Naive thymus-derived CD8-positive, alpha-beta T cell (primary cell): ENCODE measurements around the gene DEGS2. TPM values are rescaled to one million over a fixed set of nuclear protein-coding genes. Genes with fewer than 3 reads are reported as not detected.

Experiments
- ATAC-seq, 2 donors: fragments of 150-1000 bp; cut with Tn5 transposase in 1 of 2; sonication (Bioruptor Pico), chemical (Tn5 transposase) in 1 of 2; 1 replicate in 1 of 2; 2 replicates in 1 of 2; pipeline ENCODE4 v1.10.0; 2021; ENCODE audit warnings: mild to moderate bottlenecking in 2 of 2, moderate library complexity in 2 of 2
- POLR2A ChIA-PET: fragments of 350-600 bp; sonication (Branson Sonifier 250); formaldehyde crosslinking; loops from one replicate; lab custom pipeline; 2021; ENCODE audit warnings: antibody characterized with exemption; lab: Charles Lee
- DNase-seq, 10 donors: peaks; one replicate each; pipeline versions ENCODE4 v3.0.0 to v3.0.0-alpha.2; 2020 to 2022
- H3K27ac Mint-ChIP-seq, 10 donors: one replicate each; pipeline ENCODE4 v1.8.0; 2020 to 2022; ENCODE audit warnings: mild to moderate bottlenecking in 10 of 10, mixed read lengths in 10 of 10, moderate library complexity in 4 of 10, inconsistent platforms in 1 of 10
- H3K27me3 Mint-ChIP-seq, 5 donors: one replicate each; pipeline ENCODE4 v1.8.0; 2021 to 2022; ENCODE audit warnings: mixed read lengths in 5 of 5
- H3K36me3 Mint-ChIP-seq, 3 donors: one replicate each; pipeline ENCODE4 v1.8.0; 2020 to 2022; ENCODE audit warnings: mixed read lengths in 3 of 3, mild to moderate bottlenecking in 2 of 3, inconsistent platforms in 1 of 3
- H3K4me1 Mint-ChIP-seq, 4 donors: one replicate each; pipeline ENCODE4 v1.8.0; 2021 to 2022; ENCODE audit warnings: mixed read lengths in 4 of 4
- H3K4me3 Mint-ChIP-seq, 10 donors: one replicate each; pipeline ENCODE4 v1.8.0; 2020 to 2022; ENCODE audit warnings: mild to moderate bottlenecking in 10 of 10, mixed read lengths in 10 of 10, moderate library complexity in 6 of 10, inconsistent platforms in 1 of 10
- H3K9me3 Mint-ChIP-seq, 9 donors: one replicate each; pipeline ENCODE4 v1.8.0; 2020 to 2022; ENCODE audit warnings: mixed read lengths in 9 of 9, mild to moderate bottlenecking in 3 of 9, inconsistent platforms in 1 of 9, moderate library complexity in 1 of 9
- polyA plus RNA-seq, 3 donors: library from polyadenylated mRNA; unstranded; fragments of 300-500 nt; fragmentation: Illumina TruSeq; gene quantifications; one replicate each; pipeline ENCODE4 v1.2.3, GENCODE V29; 2021
- total RNA-seq, 8 experiments: library from RNA in 2 of 8; stranded (reverse) in 2 of 8; gene quantifications; one replicate each; pipeline ENCODE4 v1.2.3 and lab custom pipeline; 2021 to 2026

The DEGS2 gene
- total and polyA plus RNA-seq, 5 experiments from 2014 or later: 0.39 to 1.1 (median 0.75) TPM; not detected in 1

DNA sequence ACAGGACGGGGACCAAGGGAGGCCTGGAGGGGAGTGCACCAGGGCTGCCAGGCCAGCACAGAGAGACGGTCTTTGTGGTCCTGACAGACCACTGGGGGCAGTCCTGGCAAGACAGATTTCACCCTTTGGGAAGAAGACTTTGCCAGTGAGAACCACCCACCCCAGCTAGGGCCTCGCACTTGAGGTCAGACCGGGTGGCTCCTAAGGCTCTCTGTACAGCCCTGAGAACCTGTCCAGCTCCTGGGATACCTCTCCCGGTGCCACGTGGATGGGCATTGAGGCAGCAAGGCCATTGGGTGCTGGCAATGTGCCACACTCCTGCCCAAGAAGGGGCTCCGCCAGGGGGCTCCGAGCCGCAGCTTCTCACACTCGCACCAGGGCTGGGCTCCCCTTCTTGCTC, 42.4 kb downstream of the DEGS2 start:
- DNase-seq: no peak
- POLR2A ChIA-PET: interaction anchor here (0.5 to 59.1 kb wide), 3 partner anchors 11 to 71 kb away, joined by 4 to 2215 read pairs (median 5); partner anchors contain the start of gene EVL
- Mint-ChIP-seq H3K9me3 (no peaks in the 10 kb centered on the region), H3K27ac (peak overlapping the region in 9 of 10 donors; percentile 43 to 93 (median 88)), H3K4me1 (peaks cover 33 to 60% (median 49%) of the 10 kb centered on the region in 4 donors), H3K36me3 (peaks cover 0 to 86% (median 4%) of the 10 kb centered on the region in 3 donors), H3K4me3 (no peak overlapping the region), H3K27me3 (no peaks in the 10 kb centered on the region)
- ATAC-seq: no peak

GRCh38 chr14:100116134-100116533, 43.3 kb downstream of the DEGS2 start:
- Mint-ChIP-seq H3K4me1 (peaks cover 34 to 57% (median 54%) of the 10 kb centered on the region in 4 donors), H3K4me3 (no peak overlapping the region), H3K27ac (peak overlapping the region; percentile 16 to 93 (median 82)), H3K9me3 (no peaks in the 10 kb centered on the region), H3K27me3 (no peaks in the 10 kb centered on the region), H3K36me3 (peaks cover 0 to 89% (median 4%) of the 10 kb centered on the region in 3 donors)
- no peak for ATAC-seq
- no peak for DNase-seq
- POLR2A ChIA-PET: interaction anchor here (1.6 to 59.1 kb wide), 2 partner anchors 10 to 42 kb away, joined by 4 to 2215 read pairs; partner anchors contain the start of gene EVL

DNA sequence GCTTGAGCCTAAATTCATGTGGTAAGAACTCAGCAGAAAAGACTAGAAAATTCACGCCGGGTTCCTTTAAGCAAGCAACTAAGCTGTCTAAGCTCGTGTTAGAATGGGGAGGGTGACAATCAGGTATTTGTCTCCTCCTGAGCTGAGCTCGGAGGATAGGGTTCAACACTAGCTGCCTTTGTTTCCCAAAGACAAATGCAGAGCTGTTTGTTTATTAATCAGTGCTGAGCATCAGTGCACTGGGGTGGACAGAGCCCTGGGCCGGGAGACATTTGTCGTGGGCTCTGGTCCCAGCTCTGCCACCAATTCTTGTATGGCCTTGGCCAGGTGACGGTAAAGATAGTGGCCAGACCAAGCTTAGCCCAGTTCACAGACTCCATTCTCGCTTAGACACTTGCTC, 43.7 kb downstream of the DEGS2 start:
- H3K9me3 Mint-ChIP-seq: no peaks in the 10 kb centered on the region
- no peak for ATAC-seq
- no peak overlapping the region for H3K4me3 Mint-ChIP-seq
- H3K4me1 Mint-ChIP-seq: peaks cover 34 to 59% (median 53%) of the 10 kb centered on the region in 4 donors
- H3K27me3 Mint-ChIP-seq: no peaks in the 10 kb centered on the region
- DNase-seq: no peak
- peak overlapping the region; percentile 25 to 92 (median 65) for H3K27ac Mint-ChIP-seq
- H3K36me3 Mint-ChIP-seq: peaks cover 0 to 91% (median 4%) of the 10 kb centered on the region in 3 donors
- POLR2A ChIA-PET: interaction anchor here (1.6 to 59.1 kb wide), 2 partner anchors 10 to 42 kb away, joined by 4 to 2215 read pairs; partner anchors contain the start of gene EVL

- Mint-ChIP-seq H3K27me3 (no peaks in the 10 kb centered on the region), H3K9me3 (no peaks in the 10 kb centered on the region), H3K27ac (peak overlapping the region in 8 of 10 donors; percentile 25 to 92 (median 51)), H3K36me3 (peaks cover 0 to 91% (median 4%) of the 10 kb centered on the region in 3 donors), H3K4me3 (no peak overlapping the region), H3K4me1 (peaks cover 32 to 59% (median 53%) of the 10 kb centered on the region in 4 donors)
- no peak for ATAC-seq
- no peak for DNase-seq
- POLR2A ChIA-PET: interaction anchor here (1.6 to 59.1 kb wide), 2 partner anchors 9 to 41 kb away, joined by 4 to 2215 read pairs; partner anchors contain the start of gene EVL
These were observed 44.2 kb downstream of the DEGS2 start for GRCh38 chr14:100115236-100115635.

- H3K36me3 Mint-ChIP-seq: peaks cover 0 to 91% (median 5%) of the 10 kb centered on the region in 3 donors
- no peak for ATAC-seq
- peak overlapping the region in 9 of 10 donors; percentile 49 to 96 (median 89) for H3K27ac Mint-ChIP-seq
- peak in 1 of 10 donors; percentile 9 for DNase-seq
- POLR2A ChIA-PET: interaction anchor here (1.6 to 59.1 kb wide), 2 partner anchors 8 to 40 kb away, joined by 4 to 2215 read pairs; partner anchors contain the start of gene EVL
- no peak overlapping the region for H3K4me3 Mint-ChIP-seq
- no peaks in the 10 kb centered on the region for H3K27me3 Mint-ChIP-seq
- no peaks in the 10 kb centered on the region for H3K9me3 Mint-ChIP-seq
- H3K4me1 Mint-ChIP-seq: peaks cover 34 to 62% (median 57%) of the 10 kb centered on the region in 4 donors
These were observed 45.2 kb downstream of the DEGS2 start for GRCh38 chr14:100114109-100114765.

- peak overlapping the region in 1 of 10 donors; percentile 8 for H3K4me3 Mint-ChIP-seq
- peak overlapping the region; percentile 80 to 96 (median 88) for H3K27ac Mint-ChIP-seq
- H3K4me1 Mint-ChIP-seq: peaks cover 51 to 70% (median 62%) of the 10 kb centered on the region in 4 donors
- POLR2A ChIA-PET: interaction anchor here (1.6 to 59.1 kb wide), 3 partner anchors 9 to 38 kb away, joined by 6 to 2215 read pairs (median 9); partner anchors contain the start of gene EVL
- no peaks in the 10 kb centered on the region for H3K27me3 Mint-ChIP-seq
- H3K9me3 Mint-ChIP-seq: no peaks in the 10 kb centered on the region
- peaks cover 0 to 91% (median 8%) of the 10 kb centered on the region in 3 donors for H3K36me3 Mint-ChIP-seq
- DNase-seq (no peak), ATAC-seq (no peak)
These were observed 47.3 kb downstream of the DEGS2 start for GRCh38 chr14:100111931-100112704.

GRCh38 chr14:100110816-100111215, 48.6 kb downstream of the DEGS2 start:
- Mint-ChIP-seq H3K4me3 (peak overlapping the region in 1 of 10 donors; percentile 4), H3K4me1 (peaks cover 57 to 76% (median 68%) of the 10 kb centered on the region in 4 donors), H3K27ac (peak overlapping the region in 8 of 10 donors; percentile 34 to 96 (median 78)), H3K36me3 (peaks cover 0 to 93% (median 7%) of the 10 kb centered on the region in 3 donors), H3K9me3 (no peaks in the 10 kb centered on the region), H3K27me3 (no peaks in the 10 kb centered on the region)
- DNase-seq (peak in 1 of 10 donors; percentile 50), ATAC-seq (no peak)
- POLR2A ChIA-PET: interaction anchor here (2.5 to 59.1 kb wide), 2 partner anchors 10 to 37 kb away, joined by 9 to 2215 read pairs; partner anchors contain the start of gene EVL

- POLR2A ChIA-PET: interaction anchor here (1.0 to 59.1 kb wide), 3 partner anchors 11 to 128 kb away, joined by 4 to 2215 read pairs (median 9); partner anchors contain the start of gene EVL
These were observed 49.9 kb downstream of the DEGS2 start for GRCh38 chr14:100109594-100109955.

GRCh38 chr14:100108840-100109593, 50.4 kb downstream of the DEGS2 start:
- no peaks in the 10 kb centered on the region for H3K9me3 Mint-ChIP-seq
- H3K27ac Mint-ChIP-seq: peak overlapping the region; percentile 94 to 98 (median 96)
- no peaks in the 10 kb centered on the region for H3K27me3 Mint-ChIP-seq
- POLR2A ChIA-PET: interaction anchor here (1.0 to 59.1 kb wide), 7 partner anchors 16 to 127 kb away, joined by 3 to 2215 read pairs (median 4); partner anchors contain the start of gene EVL
- peaks cover 0 to 96% (median 7%) of the 10 kb centered on the region in 3 donors for H3K36me3 Mint-ChIP-seq
- DNase-seq (peak in 1 of 10 donors; percentile 45), ATAC-seq (no peak)
- H3K4me3 Mint-ChIP-seq: peak overlapping the region in 7 of 10 donors; percentile 55 to 76 (median 74)
- H3K4me1 Mint-ChIP-seq: peaks cover 63 to 89% (median 85%) of the 10 kb centered on the region in 4 donors

More at GRCh38 chr14:100109594-100109955, 49.9 kb downstream of the DEGS2 start:
- DNase-seq (peak in 1 of 10 donors; percentile 23), ATAC-seq (no peak)
- H3K4me3 Mint-ChIP-seq: peak overlapping the region in 2 of 10 donors; percentile 3 to 76
- H3K27ac Mint-ChIP-seq: peak overlapping the region; percentile 86 to 98 (median 96)
- H3K27me3 Mint-ChIP-seq: no peaks in the 10 kb centered on the region
- no peaks in the 10 kb centered on the region for H3K9me3 Mint-ChIP-seq
- peaks cover 58 to 84% (median 79%) of the 10 kb centered on the region in 4 donors for H3K4me1 Mint-ChIP-seq
- H3K36me3 Mint-ChIP-seq: peaks cover 0 to 94% (median 7%) of the 10 kb centered on the region in 3 donors

DNA sequence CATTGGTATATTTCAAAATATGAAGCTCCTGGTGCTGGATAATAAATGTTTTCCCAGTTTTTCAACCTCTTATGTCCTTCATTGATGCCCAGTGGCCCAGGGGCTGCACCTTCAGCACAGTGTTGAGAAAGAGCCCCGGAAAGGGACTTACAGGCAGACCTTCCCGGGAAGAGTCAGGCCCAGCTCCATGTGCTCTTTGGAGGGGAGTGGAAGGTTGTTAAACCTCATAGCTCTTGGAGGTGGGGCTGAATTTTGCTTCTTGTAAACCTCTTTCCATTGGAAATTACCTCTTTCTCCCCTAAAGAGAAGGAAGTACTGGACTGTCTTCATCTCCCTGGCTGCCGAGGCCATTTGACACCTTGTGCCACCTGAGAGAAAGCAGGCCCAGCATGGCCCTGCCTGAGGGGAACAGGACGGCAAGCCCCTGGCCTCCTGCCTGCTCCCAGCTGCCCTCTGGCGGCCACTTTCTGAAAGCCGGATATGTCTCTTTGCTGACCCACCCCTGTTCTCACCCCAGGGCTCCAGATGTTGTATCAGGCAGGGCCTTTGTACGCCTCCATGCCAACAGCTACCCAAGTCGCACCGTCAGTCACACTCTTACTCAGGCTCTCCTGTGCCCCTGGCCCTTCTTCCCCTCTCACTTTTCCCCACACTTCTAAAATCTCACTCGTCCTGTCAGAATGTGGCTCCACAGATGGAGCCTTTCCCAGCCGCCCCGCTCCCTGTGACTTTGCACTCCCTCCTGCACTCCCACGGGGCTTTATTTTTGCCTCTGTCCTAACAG, 51.2 kb downstream of the DEGS2 start:
- ATAC-seq (peak; percentile 64 to 69), DNase-seq (peak; percentile 80 to 93 (median 88))
- POLR2A ChIA-PET: interaction anchor here (0.6 to 59.1 kb wide), 8 partner anchors 16 to 128 kb away, joined by 3 to 2215 read pairs (median 4); partner anchors contain the start of gene EVL
- peaks cover 0 to 96% (median 7%) of the 10 kb centered on the region in 3 donors for H3K36me3 Mint-ChIP-seq
- H3K4me1 Mint-ChIP-seq: peaks cover 68 to 90% (median 86%) of the 10 kb centered on the region in 4 donors
- no peaks in the 10 kb centered on the region for H3K9me3 Mint-ChIP-seq
- H3K4me3 Mint-ChIP-seq: peak overlapping the region in 9 of 10 donors; percentile 50 to 83 (median 74)
- peak overlapping the region; percentile 94 to 98 (median 96) for H3K27ac Mint-ChIP-seq
- H3K27me3 Mint-ChIP-seq: no peaks in the 10 kb centered on the region
